NCI-H345 (cell line): ENCODE results near the gene TMUB1.

Source experiments
- DNase-seq: peaks from one replicate; lab custom pipeline; 2025; lab: John Stamatoyannopoulos, UW

Gene TMUB1

GRCh38 chr7:151120896-151121295 is 37.6 kb upstream of the TMUB1 start:
- DNase-seq = no peak

- DNase-seq = no peak
Measured at GRCh38 chr7:151119902-151120301, 36.6 kb upstream of the TMUB1 start.

GRCh38 chr7:151119055-151119415 is 35.7 kb upstream of the TMUB1 start:
- no peak for DNase-seq

- no peak for DNase-seq
Measured at GRCh38 chr7:151118108-151119054, 35.1 kb upstream of the TMUB1 start.

- DNase-seq = no peak
Measured at GRCh38 chr7:151117565-151117964, 34.3 kb upstream of the TMUB1 start.

GRCh38 chr7:151116603-151117440 is 33.5 kb upstream of the TMUB1 start:
- no peak for DNase-seq

GRCh38 chr7:151115836-151116418 is 32.6 kb upstream of the TMUB1 start:
- DNase-seq = no peak

GRCh38 chr7:151115121-151115835 is 32.0 kb upstream of the TMUB1 start:
- DNase-seq = no peak

- no peak for DNase-seq
Measured at GRCh38 chr7:151114151-151115090, 31.1 kb upstream of the TMUB1 start.

GRCh38 chr7:151113344-151114150 is 30.3 kb upstream of the TMUB1 start:
- no peak for DNase-seq

- peak; percentile 63 for DNase-seq
Measured at GRCh38 chr7:151110941-151111645, 27.8 kb upstream of the TMUB1 start.

- no peak for DNase-seq
Measured at GRCh38 chr7:151110236-151110940, 27.1 kb upstream of the TMUB1 start.

GRCh38 chr7:151109094-151110048 is 26.1 kb upstream of the TMUB1 start:
- no peak for DNase-seq

- DNase-seq = no peak
Measured at GRCh38 chr7:151107882-151108281, 24.6 kb upstream of the TMUB1 start.

GRCh38 chr7:151104411-151105235 is 21.3 kb upstream of the TMUB1 start:
- no peak for DNase-seq

GRCh38 chr7:151103973-151104372 is 20.7 kb upstream of the TMUB1 start:
- no peak for DNase-seq

- DNase-seq = no peak
Measured at GRCh38 chr7:151102991-151103390, 19.7 kb upstream of the TMUB1 start.
